COLO668 (cell line): ENCODE results near the gene THSD4.

ENCODE experiments used
- DNase-seq: peaks from one replicate; lab custom pipeline; 2025; ENCODE audit not compliant: unreplicated experiment; lab: John Stamatoyannopoulos, UW

The THSD4 gene

GRCh38 chr15:71444032-71444810 lies 328.9 kb downstream of the THSD4 start:
- no peak for DNase-seq

- DNase-seq = peak; percentile 15
Measured at GRCh38 chr15:71444866-71445590, 329.8 kb downstream of the THSD4 start.

- no peak for DNase-seq
Measured at GRCh38 chr15:71447328-71448250, 332.3 kb downstream of the THSD4 start.

GRCh38 chr15:71448688-71449114 lies 333.4 kb downstream of the THSD4 start:
- peak; percentile 47 for DNase-seq

GRCh38 chr15:71449363-71449762 lies 334.1 kb downstream of the THSD4 start:
- DNase-seq = no peak

- no peak for DNase-seq
Measured at GRCh38 chr15:71449956-71450355, 334.7 kb downstream of the THSD4 start.

GRCh38 chr15:71451130-71451529 lies 335.9 kb downstream of the THSD4 start:
- DNase-seq = no peak

- no peak for DNase-seq
Measured at GRCh38 chr15:71452893-71453292, 337.6 kb downstream of the THSD4 start.

GRCh38 chr15:71454462-71454996 lies 339.3 kb downstream of the THSD4 start:
- DNase-seq = no peak

GRCh38 chr15:71455107-71455506 lies 339.8 kb downstream of the THSD4 start:
- DNase-seq = peak; percentile 44

GRCh38 chr15:71455878-71456277 lies 340.6 kb downstream of the THSD4 start:
- DNase-seq = no peak

GRCh38 chr15:71456362-71456761 lies 341.1 kb downstream of the THSD4 start:
- DNase-seq = no peak

- DNase-seq = no peak
Measured at GRCh38 chr15:71456811-71457210, 341.5 kb downstream of the THSD4 start.

GRCh38 chr15:71458089-71458660 lies 342.9 kb downstream of the THSD4 start:
- no peak for DNase-seq

- no peak for DNase-seq
Measured at GRCh38 chr15:71461748-71462147, 346.5 kb downstream of the THSD4 start.

GRCh38 chr15:71462638-71463037 lies 347.4 kb downstream of the THSD4 start:
- no peak for DNase-seq

- no peak for DNase-seq
Measured at GRCh38 chr15:71463156-71463665, 347.9 kb downstream of the THSD4 start.

- DNase-seq = no peak
Measured at GRCh38 chr15:71465131-71465955, 350.1 kb downstream of the THSD4 start.

- DNase-seq = no peak
Measured at GRCh38 chr15:71468715-71469114, 353.4 kb downstream of the THSD4 start.

GRCh38 chr15:71469413-71469812 lies 354.1 kb downstream of the THSD4 start:
- no peak for DNase-seq
